PC-9 (cell line): ENCODE measurements around the gene ASCL3. TPM values are rescaled to one million over a fixed set of nuclear protein-coding genes. Genes with fewer than 3 reads are reported as not detected.
"Not testable (repeated sequence)": the region's sequence is repeated elsewhere in the genome, so short reads cannot be mapped to it uniquely, and the experiment has no call there.

ENCODE experiments used
- BruUV-seq: library from RNA; stranded (reverse); fragments of 400-500 nt; replicated peaks from 2 replicates; lab custom pipeline; 2021; lab: Mats Ljungman, UMichigan
- CTCF ChIA-PET: fragments of 300-600 bp; sonication (Branson Sonifier 250); formaldehyde crosslinking; loops from one replicate; lab custom pipeline; 2022; ENCODE audit warnings: antibody characterized with exemption; lab: Charles Lee
- POLR2A ChIA-PET: fragments of 300-600 bp; sonication (Branson Sonifier 250); formaldehyde crosslinking; loops from one replicate; lab custom pipeline; 2022; ENCODE audit warnings: antibody characterized with exemption; ENCODE audit not compliant: unreplicated experiment; lab: Charles Lee
- DNase-seq, 2 experiments: peaks; one replicate each; pipeline versions ENCODE4 v3.0.0 to v3.0.0-alpha.2; 2015 to 2022; ENCODE audit warnings: mixed read lengths in 1 of 2
- H2AFZ ChIP-seq: fragments of 200-600 bp; sonication (generic); 2 replicates; pipeline ENCODE4 v1.8.1; 2017; ENCODE audit warnings: antibody characterized with exemption
- H3F3A ChIP-seq: fragments of 200-600 bp; sonication (generic); 2 replicates; pipeline ENCODE4 v1.8.1; 2017; ENCODE audit warnings: antibody characterized with exemption, mild to moderate bottlenecking, low read depth; ENCODE audit not compliant: insufficient read depth
- H3K27ac ChIP-seq: fragments of 200-600 bp; sonication (generic); 2 replicates; pipeline ENCODE4 v1.6.1; 2016; ENCODE audit warnings: mixed run types
- H3K27me3 ChIP-seq: fragments of 200-600 bp; sonication (generic); 2 replicates; pipeline ENCODE4 v1.6.1; 2016; ENCODE audit warnings: low read depth, mixed run types; ENCODE audit not compliant: insufficient read depth
- H3K36me3 ChIP-seq: fragments of 200-600 bp; sonication (generic); 2 replicates; pipeline ENCODE4 v1.6.1; 2016; ENCODE audit warnings: low read depth, mixed run types
- H3K4me1 ChIP-seq: fragments of 200-600 bp; sonication (generic); replicated peaks from 2 replicates; pipeline ENCODE4 v1.6.1; 2016; ENCODE audit warnings: mixed run types; ENCODE audit not compliant: insufficient read depth
- H3K4me2 ChIP-seq: fragments of 200-600 bp; sonication (generic); 2 replicates; pipeline ENCODE4 v1.6.1; 2017; ENCODE audit warnings: mixed run types
- H3K4me3 ChIP-seq: fragments of 200-600 bp; sonication (generic); 2 replicates; pipeline ENCODE4 v1.6.1; 2016; ENCODE audit warnings: mixed run types
- H3K79me2 ChIP-seq: fragments of 200-600 bp; sonication (generic); 2 replicates; pipeline ENCODE4 v1.6.1; 2017; ENCODE audit warnings: low read depth, mixed run types
- H3K9me2 ChIP-seq: fragments of 200-600 bp; sonication (generic); 2 replicates; pipeline ENCODE4 v1.8.1; 2017; ENCODE audit warnings: mild to moderate bottlenecking; ENCODE audit not compliant: insufficient read depth
- H3K9me3 ChIP-seq: fragments of 200-600 bp; sonication (generic); 2 replicates; pipeline ENCODE4 v1.8.1; 2016; ENCODE audit warnings: low read depth; ENCODE audit not compliant: insufficient read depth
- H4K20me1 ChIP-seq: fragments of 200-600 bp; sonication (generic); 2 replicates; pipeline ENCODE4 v1.8.1; 2017; ENCODE audit not compliant: insufficient read depth
- EZH2 ChIP-seq: fragments of 200-600 bp; sonication (generic); IDR thresholded peaks from 2 replicates; pipeline ENCODE4 v1.8.0; 2017; ENCODE audit warnings: antibody characterized with exemption, low read depth
- intact Hi-C: fragments of 100-400 bp; cut with micrococcal nuclease; formaldehyde crosslinking; loops from one replicate; pipeline ENCODE4 v1.10.0; 2022; ENCODE audit not compliant: unreplicated experiment
- total RNA-seq: library from RNA; stranded (reverse); gene quantifications from 2 replicates; pipeline ENCODE4 v1.2.3, GENCODE V29; 2021
- TF ChIP-seq, protein P1 (sequence below): fragments of 200-600 bp; sonication (generic); conservative IDR thresholded peaks from 2 replicates; pipeline ENCODE4 v1.6.1; 2017; ENCODE audit warnings: mixed run types, antibody characterized with exemption, mild to moderate bottlenecking, moderate library complexity

The ASCL3 gene
- total RNA-seq, 1 experiment from 2014 or later = not detected

DNA sequence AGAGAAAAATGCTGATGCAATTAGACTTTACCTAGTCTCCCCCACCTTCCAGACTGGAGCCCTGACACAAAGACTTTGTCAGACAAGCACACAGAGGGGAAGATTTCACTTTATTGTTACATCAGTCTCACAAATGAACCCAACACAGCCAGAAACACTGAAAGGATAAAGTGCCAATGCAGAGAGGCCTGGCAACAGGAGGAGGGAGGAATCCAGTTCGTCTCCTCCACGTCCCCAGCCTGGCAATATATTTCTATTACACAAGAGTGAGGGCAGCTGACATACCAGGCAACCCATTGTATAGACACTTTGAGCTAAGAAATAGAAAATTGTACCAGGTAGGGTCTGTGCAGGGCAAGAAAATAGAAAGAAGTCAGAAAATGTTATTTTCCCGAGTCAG, 37.7 kb upstream of the ASCL3 start:
- ChIA-PET CTCF (no interaction called here), POLR2A (no interaction called here)
- Histone ChIP-seq H3F3A (no peaks in the 10 kb centered on the region), H3K9me2 (no peaks in the 10 kb centered on the region), H3K4me3 (no peak overlapping the region), H3K27ac (no peak overlapping the region), H3K27me3 (no peaks in the 10 kb centered on the region), H3K79me2 (no peaks in the 10 kb centered on the region), H3K36me3 (no peaks in the 10 kb centered on the region), H2AFZ (no peak overlapping the region), H3K4me1 (no peaks in the 10 kb centered on the region), H4K20me1 (no peaks in the 10 kb centered on the region), H3K9me3 (no peaks in the 10 kb centered on the region), H3K4me2 (no peak overlapping the region)
- TF ChIP-seq, protein P1, sequence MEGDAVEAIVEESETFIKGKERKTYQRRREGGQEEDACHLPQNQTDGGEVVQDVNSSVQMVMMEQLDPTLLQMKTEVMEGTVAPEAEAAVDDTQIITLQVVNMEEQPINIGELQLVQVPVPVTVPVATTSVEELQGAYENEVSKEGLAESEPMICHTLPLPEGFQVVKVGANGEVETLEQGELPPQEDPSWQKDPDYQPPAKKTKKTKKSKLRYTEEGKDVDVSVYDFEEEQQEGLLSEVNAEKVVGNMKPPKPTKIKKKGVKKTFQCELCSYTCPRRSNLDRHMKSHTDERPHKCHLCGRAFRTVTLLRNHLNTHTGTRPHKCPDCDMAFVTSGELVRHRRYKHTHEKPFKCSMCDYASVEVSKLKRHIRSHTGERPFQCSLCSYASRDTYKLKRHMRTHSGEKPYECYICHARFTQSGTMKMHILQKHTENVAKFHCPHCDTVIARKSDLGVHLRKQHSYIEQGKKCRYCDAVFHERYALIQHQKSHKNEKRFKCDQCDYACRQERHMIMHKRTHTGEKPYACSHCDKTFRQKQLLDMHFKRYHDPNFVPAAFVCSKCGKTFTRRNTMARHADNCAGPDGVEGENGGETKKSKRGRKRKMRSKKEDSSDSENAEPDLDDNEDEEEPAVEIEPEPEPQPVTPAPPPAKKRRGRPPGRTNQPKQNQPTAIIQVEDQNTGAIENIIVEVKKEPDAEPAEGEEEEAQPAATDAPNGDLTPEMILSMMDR = no peak
- no peak for TF ChIP-seq EZH2
- BruUV-seq = no TSS peak
- intact Hi-C loops = no loop called here
- DNase-seq = no peak

DNA sequence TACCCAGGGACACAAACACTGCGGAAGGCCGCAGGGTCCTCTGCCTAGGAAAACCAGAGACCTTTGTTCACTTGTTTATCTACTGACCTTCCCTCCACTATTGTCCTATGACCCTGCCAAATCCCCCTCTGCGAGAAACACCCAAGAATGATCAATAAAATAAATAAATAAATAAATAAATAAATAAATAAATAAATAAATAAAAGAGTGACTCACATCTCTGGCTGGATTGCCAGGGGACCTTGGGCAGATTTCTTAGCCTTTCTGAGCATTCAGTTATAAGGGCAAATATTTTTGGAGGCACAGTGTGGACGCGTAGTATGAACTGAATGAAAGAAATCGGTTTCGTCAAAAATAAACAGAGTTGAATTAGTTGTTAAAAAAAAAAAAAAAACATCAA, 36.5 kb upstream of the ASCL3 start:
- H2AFZ ChIP-seq, H3F3A ChIP-seq, H3K79me2 ChIP-seq, intact Hi-C loops, H4K20me1 ChIP-seq, BruUV-seq, H3K4me2 ChIP-seq, H3K4me1 ChIP-seq, H3K27ac ChIP-seq, H3K4me3 ChIP-seq, H3K36me3 ChIP-seq, H3K9me2 ChIP-seq, H3K27me3 ChIP-seq, POLR2A ChIA-PET, DNase-seq, H3K9me3 ChIP-seq, CTCF ChIA-PET: not testable (repeated sequence)

DNA sequence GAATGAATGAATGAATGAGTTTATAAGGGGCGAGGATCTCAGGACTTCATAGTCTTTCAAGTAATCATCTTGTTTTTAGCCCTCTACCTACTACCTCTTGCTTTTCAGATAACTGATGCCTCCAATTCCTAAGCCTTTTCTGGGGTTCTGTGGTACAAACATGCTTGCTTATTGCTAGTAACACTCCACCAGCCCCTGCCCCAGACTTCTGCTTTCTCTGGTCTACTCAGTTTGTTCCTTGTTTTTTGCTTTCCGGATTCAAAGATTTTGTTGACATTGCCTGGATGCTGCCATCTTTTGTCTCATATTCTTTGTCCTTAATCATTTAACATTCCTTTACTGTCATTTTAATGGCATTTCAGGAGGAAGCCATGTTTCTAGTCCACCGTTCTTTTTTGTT, 30.3 kb upstream of the ASCL3 start:
- ChIA-PET POLR2A (no interaction called here), CTCF (no interaction called here)
- no peaks in the 10 kb centered on the region for H3K9me2 ChIP-seq
- no peaks in the 10 kb centered on the region for H3K27me3 ChIP-seq
- no peak overlapping the region for H3K27ac ChIP-seq
- no peaks in the 10 kb centered on the region for H3K4me1 ChIP-seq
- intact Hi-C loops = no loop called here
- no peaks in the 10 kb centered on the region for H3K9me3 ChIP-seq
- no peak overlapping the region for H3K4me3 ChIP-seq
- TF ChIP-seq EZH2 = no peak
- TF ChIP-seq, protein P1 = no peak
- no peaks in the 10 kb centered on the region for H3F3A ChIP-seq
- BruUV-seq = no TSS peak
- no peak for DNase-seq
- H3K36me3 ChIP-seq = no peaks in the 10 kb centered on the region
- H2AFZ ChIP-seq = no peak overlapping the region
- no peaks in the 10 kb centered on the region for H3K79me2 ChIP-seq
- no peak overlapping the region for H3K4me2 ChIP-seq
- H4K20me1 ChIP-seq = no peaks in the 10 kb centered on the region

DNA sequence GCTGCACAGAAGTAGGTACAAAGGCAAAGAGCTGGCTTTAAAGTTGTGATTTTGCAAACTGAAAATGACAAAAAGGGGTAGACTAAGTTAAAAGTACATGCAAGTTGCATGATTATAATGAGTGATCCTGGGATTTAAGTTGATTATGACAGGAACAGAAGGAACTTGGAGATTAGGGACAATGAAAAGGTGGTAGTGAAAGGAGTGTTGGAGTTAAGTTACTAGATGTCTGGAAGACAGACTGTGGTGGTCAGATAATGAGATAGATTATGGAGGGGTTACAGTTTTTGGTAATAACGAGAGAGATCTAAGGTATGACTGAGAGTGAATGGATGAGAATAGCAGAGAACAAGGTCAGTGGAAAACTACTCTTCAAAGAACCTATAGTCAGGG, 29.1 kb upstream of the ASCL3 start:
- Histone ChIP-seq H2AFZ (no peak overlapping the region), H3K36me3 (no peaks in the 10 kb centered on the region), H3K27ac (no peak overlapping the region), H3F3A (no peaks in the 10 kb centered on the region), H3K9me2 (no peaks in the 10 kb centered on the region), H3K79me2 (no peaks in the 10 kb centered on the region), H3K4me3 (no peak overlapping the region), H4K20me1 (no peaks in the 10 kb centered on the region), H3K4me1 (no peaks in the 10 kb centered on the region), H3K9me3 (no peaks in the 10 kb centered on the region), H3K4me2 (no peak overlapping the region), H3K27me3 (no peaks in the 10 kb centered on the region)
- TF ChIP-seq, protein P1 = no peak
- TF ChIP-seq EZH2 = no peak
- BruUV-seq = no TSS peak
- no peak for DNase-seq
- ChIA-PET CTCF (no interaction called here), POLR2A (no interaction called here)
- intact Hi-C loops = no loop called here
